GM23338 (cell line): ENCODE data around the gene SLC25A20. TPM values are rescaled to one million over a fixed set of nuclear protein-coding genes. Genes with fewer than 3 reads are reported as not detected.
"Not testable (repeated sequence)": the region's sequence is repeated elsewhere in the genome, so short reads cannot be mapped to it uniquely, and the experiment has no call there.

Experiments
- ATAC-seq: fragments of 200-7000 bp; cut with Tn5 transposase; 3 replicates; pipeline ENCODE4 v1.9.1; 2020
- DNase-seq: peaks from one replicate; pipeline ENCODE4 v3.0.0-alpha.2; 2015; ENCODE audit warnings: low spot score
- H2AFZ ChIP-seq: fragments of 200-600 bp; sonication (generic); 2 replicates; pipeline ENCODE4 v1.8.0; 2016; ENCODE audit warnings: antibody characterized with exemption, mild to moderate bottlenecking, moderate library complexity
- H3F3A ChIP-seq: fragments of 200-600 bp; sonication (generic); replicated peaks from 2 replicates; pipeline ENCODE4 v1.8.0; 2017; ENCODE audit warnings: antibody characterized with exemption, mixed run types, low read depth
- H3K27ac ChIP-seq: fragments of 200-600 bp; sonication (generic); 2 replicates; pipeline ENCODE4 v1.6.1; 2016; ENCODE audit warnings: low read depth
- H3K27me3 ChIP-seq: fragments of 200-600 bp; sonication (generic); 2 replicates; pipeline ENCODE4 v1.8.0; 2016; ENCODE audit warnings: mild to moderate bottlenecking, mixed run types, moderate library complexity; ENCODE audit not compliant: insufficient read depth
- H3K36me3 ChIP-seq: fragments of 200-600 bp; sonication (generic); 2 replicates; pipeline ENCODE4 v1.8.0; 2016; ENCODE audit warnings: mild to moderate bottlenecking; ENCODE audit not compliant: insufficient read depth
- H3K4me1 ChIP-seq: fragments of 200-600 bp; sonication (generic); 2 replicates; pipeline ENCODE4 v1.8.0; 2016; ENCODE audit warnings: mild to moderate bottlenecking, moderate library complexity; ENCODE audit not compliant: insufficient read depth
- H3K4me2 ChIP-seq: fragments of 200-600 bp; sonication (generic); 2 replicates; pipeline ENCODE4 v1.7.1; 2017; ENCODE audit warnings: mixed run types
- H3K4me3 ChIP-seq: fragments of 200-600 bp; sonication (generic); 2 replicates; pipeline ENCODE4 v1.6.1; 2016; ENCODE audit warnings: mixed run types
- H3K79me2 ChIP-seq: fragments of 200-600 bp; sonication (generic); replicated peaks from 2 replicates; pipeline ENCODE4 v1.8.0; 2017; ENCODE audit warnings: mild to moderate bottlenecking; ENCODE audit not compliant: insufficient read depth
- H3K9me2 ChIP-seq: fragments of 200-600 bp; sonication (generic); 2 replicates; pipeline ENCODE4 v1.8.0; 2017; ENCODE audit not compliant: insufficient read depth
- H4K20me1 ChIP-seq: fragments of 200-600 bp; sonication (generic); replicated peaks from 2 replicates; pipeline ENCODE4 v1.8.0; 2017; ENCODE audit warnings: mild to moderate bottlenecking; ENCODE audit not compliant: insufficient read depth
- H3K27ac Mint-ChIP-seq: 2 replicates; pipeline ENCODE4 v1.8.0; 2020; ENCODE audit warnings: inconsistent platforms, mild to moderate bottlenecking, moderate library complexity, mixed read lengths
- H3K27me3 Mint-ChIP-seq: 3 replicates; pipeline ENCODE4 v1.8.0; 2022; ENCODE audit warnings: low read depth, mild to moderate bottlenecking, moderate library complexity, mixed read lengths, inconsistent platforms; ENCODE audit not compliant: insufficient read depth, poor library complexity
- H3K36me3 Mint-ChIP-seq: 3 replicates; pipeline ENCODE4 v1.8.0; 2021; ENCODE audit warnings: low read depth, mild to moderate bottlenecking, inconsistent platforms, moderate library complexity, mixed read lengths
- H3K4me1 Mint-ChIP-seq: 3 replicates; pipeline ENCODE4 v1.8.0; 2020; ENCODE audit warnings: mild to moderate bottlenecking, inconsistent platforms, mixed read lengths
- H3K4me3 Mint-ChIP-seq: 3 replicates; pipeline ENCODE4 v1.8.0; 2021; ENCODE audit warnings: moderate library complexity, mild to moderate bottlenecking, inconsistent platforms, mixed read lengths
- H3K9me3 Mint-ChIP-seq: 3 replicates; pipeline ENCODE4 v1.8.0; 2020; ENCODE audit warnings: moderate library complexity, mild to moderate bottlenecking, inconsistent platforms, mixed read lengths
- CREB1 ChIP-seq: fragments of 250-450 bp; sonication (Bioruptor Pico); IDR thresholded peaks from 2 replicates; pipeline ENCODE4 v1.5.0; 2020; ENCODE audit warnings: low read depth, mild to moderate bottlenecking, moderate library complexity
- EZH2 ChIP-seq: fragments of 200-600 bp; sonication (generic); IDR thresholded peaks from one replicate; pipeline ENCODE4 v1.8.0; 2017; ENCODE audit warnings: antibody characterized with exemption, mild to moderate bottlenecking, low read depth; ENCODE audit not compliant: unreplicated experiment
- EZH2phosphoT487 ChIP-seq: fragments of 200-600 bp; sonication (generic); IDR thresholded peaks from one replicate; pipeline ENCODE4 v1.8.1; 2018; ENCODE audit warnings: antibody characterized with exemption; ENCODE audit not compliant: unreplicated experiment
- POLR2AphosphoS5 ChIP-seq: IDR thresholded peaks from 2 replicates; pipeline ENCODE4 v1.6.1; 2016; ENCODE audit warnings: antibody characterized with exemption, low read depth
- REST ChIP-seq: IDR thresholded peaks from one replicate; pipeline ENCODE4 v1.6.1; 2018; ENCODE audit warnings: antibody characterized with exemption; ENCODE audit not compliant: unreplicated experiment
- polyA plus RNA-seq: library from polyadenylated mRNA; unstranded; fragments of >200 nt; fragmentation: Nextera tagmentation; extraction: Ambion mirVana; gene quantifications from 2 replicates; pipeline ENCODE4 v1.2.1, GENCODE V29; 2016
- total RNA-seq: library from RNA; depleted of rRNA; stranded (reverse); fragments of >200 nt; shearing (Covaris generic); gene quantifications from 2 replicates; pipeline ENCODE4 v1.2.3, GENCODE V29; 2014

SLC25A20 gene
- total and polyA plus RNA-seq, 2 experiments from 2014 or later: 3.0 to 4.3 TPM

DNA sequence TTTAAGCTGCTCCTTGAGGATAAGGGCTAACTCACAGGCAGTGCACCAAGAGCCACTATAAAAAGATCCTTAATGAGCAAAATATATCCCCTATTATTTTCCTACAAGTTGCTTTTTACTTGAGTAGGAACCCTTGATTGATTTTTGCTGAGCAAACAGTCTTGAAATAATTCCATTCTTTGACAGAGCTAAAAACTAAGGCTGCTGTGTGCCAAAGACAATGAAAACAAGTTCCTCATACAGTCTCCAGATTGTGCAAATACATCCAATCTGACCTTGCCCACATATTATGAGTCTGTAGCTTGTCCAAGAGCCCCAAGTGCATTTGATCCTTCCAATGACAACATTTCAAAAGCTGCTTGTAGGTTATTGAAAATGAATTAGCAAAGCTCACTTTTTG is 66.0 kb downstream of the SLC25A20 start (continued):
- TF ChIP-seq EZH2 (no peak), EZH2phosphoT487 (no peak)

GRCh38 chr3:48830715-48831114 is 68.0 kb downstream of the SLC25A20 start:
- no peaks in the 10 kb centered on the region for H3K9me3 Mint-ChIP-seq
- no peak overlapping the region for H2AFZ ChIP-seq
- no peaks in the 10 kb centered on the region; the same call in 1 of the 2 replicates for H3K79me2 ChIP-seq
- TF ChIP-seq POLR2AphosphoS5: no peak
- no peak for TF ChIP-seq CREB1 (CRISPR knock-in tag)
- TF ChIP-seq REST: no peak
- no peak overlapping the region for H3K27ac Mint-ChIP-seq
- DNase-seq (no peak), ATAC-seq (no peak)
- no peak overlapping the region for H3K4me3 ChIP-seq
- peaks cover 4% of the 10 kb centered on the region; the same call in 2 of the 3 replicates for H3K4me1 Mint-ChIP-seq
- H3K27ac ChIP-seq: no peak overlapping the region
- no peaks in the 10 kb centered on the region for H3K27me3 ChIP-seq
- H3K4me1 ChIP-seq: no peaks in the 10 kb centered on the region
- no peak overlapping the region for H3K4me2 ChIP-seq
- H3K36me3 ChIP-seq: no peaks in the 10 kb centered on the region
- H3K27me3 Mint-ChIP-seq: no peaks in the 10 kb centered on the region
- H3K9me2 ChIP-seq: no peaks in the 10 kb centered on the region
- H3K36me3 Mint-ChIP-seq: no peaks in the 10 kb centered on the region
- no peaks in the 10 kb centered on the region for H3F3A ChIP-seq
- no peak overlapping the region for H3K4me3 Mint-ChIP-seq
- peaks cover 3% of the 10 kb centered on the region; the same call in 1 of the 2 replicates for H4K20me1 ChIP-seq

- not testable (repeated sequence) for H3K36me3 Mint-ChIP-seq, H3K79me2 ChIP-seq, H3K4me3 Mint-ChIP-seq, H3K4me1 ChIP-seq, DNase-seq, H3K4me3 ChIP-seq, H2AFZ ChIP-seq, H3K4me1 Mint-ChIP-seq, H3K9me2 ChIP-seq, H3K27ac Mint-ChIP-seq, H3F3A ChIP-seq, H3K27me3 Mint-ChIP-seq, H3K27me3 ChIP-seq, H4K20me1 ChIP-seq, H3K4me2 ChIP-seq, ATAC-seq, H3K9me3 Mint-ChIP-seq, H3K36me3 ChIP-seq, H3K27ac ChIP-seq
Observed at GRCh38 chr3:48829525-48829924, 69.2 kb downstream of the SLC25A20 start.

- not testable (repeated sequence) for DNase-seq
Observed at GRCh38 chr3:48827874-48828273, 70.8 kb downstream of the SLC25A20 start.

More at GRCh38 chr3:48827874-48828273, 70.8 kb downstream of the SLC25A20 start:
- H3K27ac Mint-ChIP-seq, H3K79me2 ChIP-seq, H3K36me3 Mint-ChIP-seq, ATAC-seq, H3K4me3 Mint-ChIP-seq, H3K4me1 Mint-ChIP-seq, H3K27ac ChIP-seq, H3K4me1 ChIP-seq, H4K20me1 ChIP-seq, H3K9me2 ChIP-seq, H3K9me3 Mint-ChIP-seq, H3K27me3 ChIP-seq, H2AFZ ChIP-seq, H3K36me3 ChIP-seq, H3F3A ChIP-seq, H3K4me2 ChIP-seq, H3K27me3 Mint-ChIP-seq, H3K4me3 ChIP-seq: not testable (repeated sequence)
